ENCODE data around the gene FNDC1.

GRCh38 chr6:159157431-159157830 lies 11.8 kb upstream of the FNDC1 start:
- no peak for TF ChIP-seq E4F1 (IDR thresholded peaks at IDR 0.05; ENCODE audit: borderline replicate concordance, partially characterized antibody)
- no peak for TF ChIP-seq TARDBP (IDR thresholded peaks at IDR 0.05; ENCODE audit: borderline replicate concordance)
- no peak for TF ChIP-seq ATF7 (IDR thresholded peaks at IDR 0.05; ENCODE audit: low read depth)
- TF ChIP-seq E2F8 (IDR thresholded peaks at IDR 0.05; ENCODE audit: low read depth, partially characterized antibody), result no peak
- no peak for TF ChIP-seq YY1 (IDR thresholded peaks at IDR 0.05; ENCODE audit: low read depth, low read length)
- no peak for TF ChIP-seq MYC (IDR thresholded peaks at IDR 0.05; ENCODE audit: insufficient read depth, insufficient read length, insufficient replicate concordance, low read length, severe bottlenecking)
- TF ChIP-seq POLR2A (IDR thresholded peaks at IDR 0.05; ENCODE audit: low read depth, low read length), result no peak
- no peak for TF ChIP-seq ZNF274 (IDR thresholded peaks at IDR 0.05; ENCODE audit: insufficient read depth, insufficient read length)
- TF ChIP-seq CTCF (IDR thresholded peaks at IDR 0.05 in 2 of 3, conservative IDR thresholded peaks at IDR 0.05 in 1 of 3; ENCODE audit: control insufficient read depth in 2 of 3, extremely low read depth in 1 of 3, insufficient read depth in 1 of 3, low read depth in 3 of 3, low read length in 3 of 3), result no peak
